ENCODE measurements around the gene MX1.

DNA sequence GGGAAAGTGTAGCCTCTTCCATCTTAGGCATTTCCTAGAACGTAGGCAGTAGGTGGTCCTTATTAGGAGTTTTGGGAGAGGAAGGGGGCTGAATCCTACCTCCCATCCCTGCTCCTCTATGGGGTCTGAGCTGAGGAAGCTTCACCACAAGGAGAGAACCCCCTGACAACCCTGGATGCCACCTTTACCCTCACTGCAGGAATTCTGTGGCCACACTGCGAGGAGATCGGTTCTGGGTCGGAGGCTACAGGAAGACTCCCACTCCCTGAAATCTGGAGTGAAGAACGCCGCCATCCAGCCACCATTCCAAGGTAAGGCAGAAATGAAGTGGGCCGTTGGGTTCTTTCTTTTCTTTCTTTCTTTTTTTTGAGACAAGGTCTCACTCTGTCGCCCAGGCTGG is 1.5 kb downstream of the MX1 start:
- TF ChIP-seq, protein P1, sequence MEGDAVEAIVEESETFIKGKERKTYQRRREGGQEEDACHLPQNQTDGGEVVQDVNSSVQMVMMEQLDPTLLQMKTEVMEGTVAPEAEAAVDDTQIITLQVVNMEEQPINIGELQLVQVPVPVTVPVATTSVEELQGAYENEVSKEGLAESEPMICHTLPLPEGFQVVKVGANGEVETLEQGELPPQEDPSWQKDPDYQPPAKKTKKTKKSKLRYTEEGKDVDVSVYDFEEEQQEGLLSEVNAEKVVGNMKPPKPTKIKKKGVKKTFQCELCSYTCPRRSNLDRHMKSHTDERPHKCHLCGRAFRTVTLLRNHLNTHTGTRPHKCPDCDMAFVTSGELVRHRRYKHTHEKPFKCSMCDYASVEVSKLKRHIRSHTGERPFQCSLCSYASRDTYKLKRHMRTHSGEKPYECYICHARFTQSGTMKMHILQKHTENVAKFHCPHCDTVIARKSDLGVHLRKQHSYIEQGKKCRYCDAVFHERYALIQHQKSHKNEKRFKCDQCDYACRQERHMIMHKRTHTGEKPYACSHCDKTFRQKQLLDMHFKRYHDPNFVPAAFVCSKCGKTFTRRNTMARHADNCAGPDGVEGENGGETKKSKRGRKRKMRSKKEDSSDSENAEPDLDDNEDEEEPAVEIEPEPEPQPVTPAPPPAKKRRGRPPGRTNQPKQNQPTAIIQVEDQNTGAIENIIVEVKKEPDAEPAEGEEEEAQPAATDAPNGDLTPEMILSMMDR (conservative IDR thresholded peaks at IDR 0.05 in 1 of 2, IDR thresholded peaks at IDR 0.05 in 1 of 2; ENCODE audit: low read depth in 1 of 2, low read length in 2 of 2): no peak
- no peak for TF ChIP-seq EZH2 (IDR thresholded peaks at IDR 0.05; ENCODE audit: low read length, missing control alignments)
